Osteocyte (in vitro differentiated cells): ENCODE results near the gene ZBTB9. TPM values are rescaled to one million over a fixed set of nuclear protein-coding genes. Genes with fewer than 3 reads are reported as not detected.

ENCODE experiments used
- DNase-seq: peaks from one replicate; pipeline ENCODE4 v3.0.0; 2021; ENCODE audit warnings: mixed read lengths; ENCODE audit not compliant: unreplicated experiment; ENCODE audit errors: extremely low spot score
- H3K27ac Mint-ChIP-seq: one replicate; pipeline ENCODE4 v1.8.0; 2021; ENCODE audit warnings: mild to moderate bottlenecking, mixed read lengths; ENCODE audit not compliant: unreplicated experiment
- H3K27me3 Mint-ChIP-seq: one replicate; pipeline ENCODE4 v1.8.0; 2021; ENCODE audit warnings: mixed read lengths; ENCODE audit not compliant: unreplicated experiment
- H3K36me3 Mint-ChIP-seq: one replicate; pipeline ENCODE4 v1.8.0; 2021; ENCODE audit warnings: mixed read lengths; ENCODE audit not compliant: unreplicated experiment
- H3K4me1 Mint-ChIP-seq: one replicate; pipeline ENCODE4 v1.8.0; 2021; ENCODE audit warnings: mixed read lengths; ENCODE audit not compliant: unreplicated experiment
- H3K4me3 Mint-ChIP-seq: one replicate; pipeline ENCODE4 v1.8.0; 2021; ENCODE audit warnings: mild to moderate bottlenecking, moderate library complexity, mixed read lengths; ENCODE audit not compliant: unreplicated experiment
- H3K9me3 Mint-ChIP-seq: one replicate; pipeline ENCODE4 v1.8.0; 2021; ENCODE audit warnings: mixed read lengths; ENCODE audit not compliant: unreplicated experiment
- CTCF ChIP-seq: fragments of 200-600 bp; sonication (generic); IDR thresholded peaks from 2 replicates; pipeline ENCODE4 v1.5.0; 2021; ENCODE audit warnings: antibody characterized with exemption, mild to moderate bottlenecking, moderate library complexity
- long read RNA-seq: library from polyadenylated mRNA; unstranded; transcript quantifications from one replicate; pipeline ENCODE4 v2.0.0, GENCODE V29; 2021
- total RNA-seq: library from RNA; stranded (reverse); gene quantifications from 2 replicates; pipeline ENCODE4 v1.2.1, GENCODE V29; 2021

ZBTB9 gene
- total RNA-seq: 7.0 and 7.5 TPM in 2 replicates
- long read RNA-seq, transcript ZBTB9-201 (2 exons, 2,716 nt): major isoform, 7 of 11 reads
- long read RNA-seq, partial matches to known transcripts: 0 of 11 reads
- long read RNA-seq, other reads (novel, unspliced or antisense): 4 of 11 reads

- peak within 1 kb of the TSS; percentile 77 for H3K27ac Mint-ChIP-seq
- H3K27me3 Mint-ChIP-seq: no peaks in the 10 kb centered on the region
- TF ChIP-seq CTCF: no peak
- no peaks in the 10 kb centered on the region for H3K36me3 Mint-ChIP-seq
- no peaks in the 10 kb centered on the region for H3K9me3 Mint-ChIP-seq
- H3K4me1 Mint-ChIP-seq: peaks cover 21% of the 10 kb centered on the region
- peak within 1 kb of the TSS; percentile 97 for H3K4me3 Mint-ChIP-seq
- DNase-seq: peak; percentile 98
Observed at GRCh38 chr6:33454009-33454946, at the start of gene ZBTB9. Gene ZBTB9, plus strand, starts transcription at chr6:33454576. Its CDS starts 525 bp downstream, at chr6:33455101.

- no peak for DNase-seq
- Mint-ChIP-seq H3K27me3 (no peaks in the 10 kb centered on the region), H3K4me1 (peaks cover 2% of the 10 kb centered on the region), H3K4me3 (no peak overlapping the region), H3K36me3 (no peaks in the 10 kb centered on the region), H3K27ac (peak overlapping the region; percentile 56), H3K9me3 (no peaks in the 10 kb centered on the region)
- no peak for TF ChIP-seq CTCF
Observed at GRCh38 chr6:33404884-33405283, 49.5 kb upstream of the ZBTB9 start.

- no peak for TF ChIP-seq CTCF
- Mint-ChIP-seq H3K4me3 (no peak overlapping the region), H3K27me3 (no peaks in the 10 kb centered on the region), H3K27ac (no peak overlapping the region), H3K36me3 (no peaks in the 10 kb centered on the region), H3K4me1 (peaks cover 5% of the 10 kb centered on the region), H3K9me3 (no peaks in the 10 kb centered on the region)
- no peak for DNase-seq
Observed at GRCh38 chr6:33405386-33405940, 48.9 kb upstream of the ZBTB9 start.

GRCh38 chr6:33406126-33406525, 48.2 kb upstream of the ZBTB9 start:
- H3K9me3 Mint-ChIP-seq: no peaks in the 10 kb centered on the region
- TF ChIP-seq CTCF: no peak
- H3K36me3 Mint-ChIP-seq: no peaks in the 10 kb centered on the region
- H3K27me3 Mint-ChIP-seq: no peaks in the 10 kb centered on the region
- no peak overlapping the region for H3K4me3 Mint-ChIP-seq
- peak overlapping the region; percentile 31 for H3K27ac Mint-ChIP-seq
- peaks cover 5% of the 10 kb centered on the region for H3K4me1 Mint-ChIP-seq
- no peak for DNase-seq
